Fibroblast of skin of left biceps (primary cell): ENCODE data around the gene TTC21A.

Experiments used
- DNase-seq, 2 experiments: peaks; one replicate each; pipeline ENCODE4 v3.0.0-alpha.2; 2013; ENCODE audit warnings: low read depth in 2 of 2

The TTC21A gene

DNA sequence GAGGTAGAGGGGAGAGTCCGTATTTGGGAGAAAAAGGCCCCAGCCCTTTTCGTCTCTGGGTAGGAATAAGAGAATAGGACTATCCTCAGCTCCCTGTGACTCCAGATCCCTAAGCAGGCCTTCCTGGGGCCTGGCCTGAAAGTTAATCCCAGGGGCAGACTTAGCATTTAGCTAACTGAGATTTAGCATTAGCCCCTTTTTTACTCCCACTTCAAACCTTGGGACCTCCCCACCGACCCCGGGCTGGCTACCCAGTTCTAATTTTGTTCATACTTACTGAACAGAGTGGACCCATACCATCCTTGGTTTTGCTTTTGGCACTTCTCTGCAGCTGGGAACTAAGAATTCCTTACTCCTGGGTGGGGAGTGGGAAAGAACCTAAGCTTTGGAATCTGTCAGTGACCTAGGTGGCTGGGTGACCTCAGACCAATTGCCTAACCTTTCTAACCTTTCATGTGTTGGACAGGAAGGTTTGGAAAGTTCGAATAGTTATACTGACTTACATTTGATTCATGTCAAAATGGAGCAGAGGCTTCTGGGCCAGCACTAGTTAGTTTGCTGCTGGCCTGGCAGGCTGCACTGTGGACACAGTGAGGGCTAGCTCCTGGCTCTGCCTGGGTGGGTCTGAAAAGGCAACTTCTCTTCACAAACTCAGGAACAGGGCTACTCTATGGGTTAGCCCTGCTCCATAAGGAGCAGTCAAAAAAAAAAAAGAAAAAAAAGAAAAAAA, 11.6 kb downstream of the TTC21A start:
- no peak for DNase-seq

DNA sequence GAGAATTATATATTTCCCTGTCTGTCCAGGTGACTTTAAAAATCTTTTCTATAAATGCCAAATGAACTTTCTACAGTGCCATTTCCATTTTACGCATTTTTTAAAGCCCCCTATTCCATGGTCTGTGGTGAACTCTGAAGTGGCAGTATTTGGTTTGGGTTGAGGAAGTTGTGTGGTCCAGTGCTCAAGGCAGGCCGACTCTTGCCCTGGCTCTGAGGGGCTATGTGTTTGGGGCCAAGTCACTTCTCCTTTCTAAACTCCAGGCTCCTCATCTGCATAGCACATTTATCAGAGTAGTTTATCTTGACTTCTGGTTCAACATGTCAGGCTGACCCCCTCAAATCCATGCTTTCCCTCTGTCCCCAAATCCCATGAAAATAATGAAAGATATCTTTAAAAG, 14.1 kb downstream of the TTC21A start:
- no peak for DNase-seq

DNA sequence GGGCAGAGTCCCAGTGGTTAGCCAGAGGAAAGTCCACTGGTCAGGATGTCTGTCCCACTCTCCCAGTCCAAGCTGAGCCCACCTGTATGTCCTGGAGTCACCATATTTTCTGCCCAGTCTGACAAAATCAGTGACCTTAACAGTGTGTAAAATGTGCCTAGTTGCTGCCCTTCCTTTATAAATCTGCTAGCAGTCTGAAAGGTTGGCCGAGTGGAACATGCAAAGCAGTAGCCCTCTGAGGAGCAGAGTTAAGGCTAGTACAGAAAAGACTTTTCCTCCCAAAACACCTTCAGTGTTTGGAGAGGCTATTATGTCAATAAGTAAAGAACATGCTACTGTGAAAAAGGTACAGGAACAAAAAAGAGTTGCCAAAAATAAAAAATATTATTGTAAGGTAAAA, 15.3 kb downstream of the TTC21A start:
- DNase-seq: no peak

DNA sequence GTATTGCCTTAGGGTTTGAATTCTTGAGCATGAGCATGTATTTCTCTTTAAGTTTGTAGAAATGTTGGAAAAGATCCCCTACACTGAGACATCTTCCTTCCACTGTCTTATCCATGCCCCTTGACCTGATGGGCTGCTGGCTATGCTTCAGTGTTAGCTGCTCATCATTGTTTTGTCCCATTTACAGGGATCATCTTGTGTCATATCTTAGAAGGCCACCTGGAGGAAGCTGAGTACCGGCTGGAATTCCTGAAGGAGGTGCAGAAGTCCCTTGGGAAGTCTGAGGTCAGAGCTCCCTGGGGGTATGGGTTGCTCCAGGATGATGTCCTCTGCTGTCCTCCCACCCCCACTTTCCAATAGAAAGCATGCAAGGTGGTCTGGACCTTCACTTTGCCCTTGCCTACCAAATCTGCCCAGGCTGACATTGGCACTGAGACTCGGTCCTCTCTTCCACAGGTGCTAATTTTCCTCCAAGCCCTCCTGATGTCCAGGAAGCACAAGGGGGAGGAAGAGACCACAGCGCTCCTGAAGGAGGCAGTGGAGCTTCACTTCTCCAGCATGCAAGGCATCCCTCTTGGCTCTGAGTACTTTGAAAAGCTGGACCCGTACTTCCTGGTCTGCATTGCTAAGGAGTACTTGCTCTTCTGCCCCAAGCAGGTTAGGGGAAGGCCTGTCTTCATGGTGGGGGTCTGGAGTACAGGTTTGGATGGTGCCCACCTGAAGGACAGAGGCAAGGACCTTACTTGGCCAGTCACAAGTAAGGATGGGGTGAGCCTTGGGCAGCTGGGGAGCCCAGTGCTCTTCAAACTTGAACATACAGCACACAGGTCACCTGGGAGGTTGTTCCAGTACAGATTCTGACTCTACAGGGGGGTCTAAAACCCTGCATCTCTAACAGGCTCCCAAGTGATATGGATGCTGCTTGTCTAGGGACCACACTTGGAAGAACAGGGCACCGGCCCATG, 17.7 kb downstream of the TTC21A start:
- DNase-seq: no peak

DNA sequence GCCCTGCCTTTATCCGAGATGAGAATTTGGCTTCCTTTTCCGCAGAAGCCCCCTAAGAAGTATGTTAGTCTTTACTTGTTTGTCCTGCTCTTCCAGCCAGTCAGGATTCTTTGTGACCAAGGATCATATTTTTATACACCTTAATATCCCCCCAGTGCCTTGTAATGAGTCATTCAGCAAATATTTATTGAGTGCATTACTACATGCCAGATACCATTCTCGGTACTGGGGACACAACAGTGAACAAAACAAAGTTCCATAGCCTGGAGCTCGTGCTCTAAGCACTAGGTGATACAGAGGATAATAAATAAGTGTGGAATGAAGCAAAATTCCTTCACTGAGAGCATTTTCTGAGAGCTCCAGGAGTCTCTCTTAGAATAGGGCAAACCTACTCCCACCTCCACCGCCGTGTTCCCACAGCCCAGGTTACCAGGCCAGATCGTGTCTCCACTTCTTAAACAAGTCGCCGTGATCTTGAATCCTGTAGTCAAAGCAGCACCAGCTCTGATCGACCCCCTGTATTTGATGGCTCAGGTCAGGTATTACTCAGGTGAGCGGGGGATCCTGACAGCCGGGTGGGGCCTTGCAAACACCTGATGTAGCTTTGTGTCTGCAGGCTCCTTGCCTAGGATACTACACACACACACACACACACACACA, 18.5 kb downstream of the TTC21A start:
- no peak for DNase-seq

DNA sequence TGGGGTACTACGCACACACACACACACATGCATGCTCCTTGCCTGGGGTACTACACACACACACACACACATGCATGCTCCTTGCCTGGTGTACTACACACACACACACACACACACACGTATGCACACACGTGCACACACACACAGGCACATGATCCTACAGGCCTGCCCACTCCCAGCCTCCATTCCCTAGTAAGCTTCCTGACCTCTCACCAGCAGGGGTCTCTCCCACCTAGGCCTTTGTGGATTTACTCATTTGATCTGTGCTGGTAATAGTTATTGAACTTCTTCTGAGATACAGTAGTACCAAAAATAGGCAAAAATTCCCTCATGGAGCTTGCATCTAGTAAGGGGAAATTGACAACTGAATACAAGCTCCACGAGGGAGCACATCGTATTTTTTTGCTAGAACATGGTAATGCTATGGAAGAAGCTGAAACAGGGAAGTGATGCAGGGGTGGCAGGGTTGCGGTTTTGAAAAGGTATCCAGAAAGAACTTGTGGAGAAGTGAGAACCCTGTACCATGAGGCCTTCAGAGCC, 19.1 kb downstream of the TTC21A start:
- no peak for DNase-seq

DNA sequence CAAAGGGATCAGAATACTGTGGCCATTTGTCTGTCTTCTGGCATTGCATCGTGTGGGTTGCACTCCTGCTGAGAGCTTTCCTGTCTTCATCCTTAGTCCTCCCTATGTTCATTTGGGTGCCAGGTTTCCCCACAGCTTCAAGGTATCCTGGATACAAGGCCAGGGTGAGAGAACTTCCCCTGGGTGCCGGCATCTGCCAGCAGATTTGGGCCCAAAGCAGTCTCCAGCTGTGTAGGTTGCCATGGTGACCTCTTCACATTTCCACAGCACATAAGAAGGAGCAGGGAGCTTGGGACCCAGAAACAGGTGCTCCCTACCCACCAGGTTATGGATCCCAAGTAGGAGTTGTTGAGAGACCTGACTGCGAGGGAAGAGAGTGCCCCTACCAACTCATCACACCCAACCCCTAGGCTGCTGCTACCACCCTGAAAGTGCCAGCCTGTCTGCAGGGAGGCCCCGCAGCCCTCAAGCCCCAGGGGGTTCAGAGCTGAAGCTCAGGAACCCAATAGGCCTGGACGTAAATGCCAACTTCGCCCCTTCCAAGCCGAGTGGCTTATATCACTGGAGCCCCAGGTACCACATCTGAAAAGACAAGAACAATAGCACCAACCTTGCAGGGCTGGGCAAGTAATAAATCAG, 19.9 kb downstream of the TTC21A start:
- DNase-seq: no peak

DNA sequence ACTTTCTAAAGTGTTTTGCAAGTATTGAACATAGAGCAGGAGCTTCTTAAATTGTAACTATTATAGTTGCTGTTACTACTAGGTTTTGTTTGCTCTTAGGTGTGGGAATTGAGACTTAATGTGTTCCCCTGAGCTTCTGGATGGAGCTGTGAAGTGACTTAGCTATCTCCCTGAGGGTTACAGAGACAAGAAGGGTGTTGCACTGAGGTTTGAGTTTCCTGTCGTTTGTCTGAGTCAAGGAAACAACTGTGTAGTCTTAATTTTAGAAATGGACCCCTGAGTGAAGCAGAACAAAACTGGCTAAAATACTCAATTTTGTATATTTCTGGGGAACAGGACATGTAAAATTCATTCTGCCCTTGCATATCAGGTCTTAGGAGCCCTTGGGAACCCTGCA, 20.4 kb downstream of the TTC21A start:
- no peak for DNase-seq

DNA sequence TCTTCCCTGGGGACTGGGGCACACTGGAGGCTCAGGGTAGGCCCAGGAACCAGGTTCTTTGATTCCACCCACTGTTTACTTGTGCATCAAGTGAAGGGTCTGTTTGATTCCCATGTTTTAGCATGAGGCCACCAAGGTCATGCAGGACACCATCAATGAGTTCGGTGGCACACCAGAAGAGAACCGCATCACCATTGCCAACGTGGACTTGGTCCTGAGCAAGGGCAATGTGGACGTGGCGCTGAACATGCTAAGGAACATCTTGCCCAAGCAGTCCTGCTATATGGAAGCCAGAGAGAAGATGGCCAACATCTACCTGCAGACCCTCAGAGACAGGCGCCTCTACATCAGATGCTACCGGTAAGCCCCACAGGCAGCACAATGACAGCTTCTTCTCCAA, 21.5 kb downstream of the TTC21A start:
- DNase-seq: no peak

DNA sequence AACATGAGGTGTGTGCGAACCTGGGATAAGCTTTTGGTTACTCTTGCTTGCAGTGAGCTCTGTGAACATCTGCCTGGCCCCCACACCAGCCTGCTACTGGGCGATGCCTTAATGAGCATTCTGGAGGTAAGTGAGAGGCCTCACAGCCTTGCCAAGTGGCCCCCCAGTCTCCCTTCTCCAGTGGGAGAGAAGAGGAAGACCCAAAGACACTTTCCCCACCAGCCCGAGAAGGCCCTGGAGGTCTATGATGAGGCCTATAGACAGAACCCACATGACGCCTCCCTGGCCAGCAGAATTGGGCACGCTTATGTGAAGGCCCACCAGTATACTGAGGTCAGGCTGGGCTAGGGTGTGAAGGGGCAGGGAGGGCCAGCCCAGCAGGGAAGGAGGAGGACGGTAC, 22.5 kb downstream of the TTC21A start:
- DNase-seq: no peak

DNA sequence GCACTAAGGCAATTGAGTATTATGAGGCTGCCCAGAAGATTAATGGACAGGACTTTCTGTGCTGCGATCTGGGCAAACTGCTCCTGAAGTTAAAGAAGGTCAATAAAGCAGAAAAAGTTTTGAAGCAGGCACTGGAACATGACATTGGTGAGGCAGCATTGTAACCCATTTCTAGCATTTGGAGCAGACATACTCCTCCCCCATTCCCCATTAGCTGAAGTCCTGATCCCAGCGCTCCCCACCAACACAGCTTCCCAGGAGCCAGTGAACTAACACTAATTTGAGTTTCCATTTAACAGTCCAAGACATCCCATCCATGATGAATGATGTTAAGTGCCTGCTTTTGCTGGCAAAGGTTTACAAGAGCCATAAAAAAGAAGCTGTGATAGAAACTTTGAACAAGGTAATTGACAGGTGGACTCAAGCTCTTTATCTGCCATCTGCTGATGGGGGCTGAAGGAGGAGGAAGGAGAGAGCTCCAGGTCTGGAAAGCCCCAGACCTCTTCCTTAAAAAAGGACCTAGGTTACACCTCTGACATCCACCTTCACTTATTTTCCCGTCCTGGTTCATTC, 23.3 kb downstream of the TTC21A start:
- DNase-seq: no peak

DNA sequence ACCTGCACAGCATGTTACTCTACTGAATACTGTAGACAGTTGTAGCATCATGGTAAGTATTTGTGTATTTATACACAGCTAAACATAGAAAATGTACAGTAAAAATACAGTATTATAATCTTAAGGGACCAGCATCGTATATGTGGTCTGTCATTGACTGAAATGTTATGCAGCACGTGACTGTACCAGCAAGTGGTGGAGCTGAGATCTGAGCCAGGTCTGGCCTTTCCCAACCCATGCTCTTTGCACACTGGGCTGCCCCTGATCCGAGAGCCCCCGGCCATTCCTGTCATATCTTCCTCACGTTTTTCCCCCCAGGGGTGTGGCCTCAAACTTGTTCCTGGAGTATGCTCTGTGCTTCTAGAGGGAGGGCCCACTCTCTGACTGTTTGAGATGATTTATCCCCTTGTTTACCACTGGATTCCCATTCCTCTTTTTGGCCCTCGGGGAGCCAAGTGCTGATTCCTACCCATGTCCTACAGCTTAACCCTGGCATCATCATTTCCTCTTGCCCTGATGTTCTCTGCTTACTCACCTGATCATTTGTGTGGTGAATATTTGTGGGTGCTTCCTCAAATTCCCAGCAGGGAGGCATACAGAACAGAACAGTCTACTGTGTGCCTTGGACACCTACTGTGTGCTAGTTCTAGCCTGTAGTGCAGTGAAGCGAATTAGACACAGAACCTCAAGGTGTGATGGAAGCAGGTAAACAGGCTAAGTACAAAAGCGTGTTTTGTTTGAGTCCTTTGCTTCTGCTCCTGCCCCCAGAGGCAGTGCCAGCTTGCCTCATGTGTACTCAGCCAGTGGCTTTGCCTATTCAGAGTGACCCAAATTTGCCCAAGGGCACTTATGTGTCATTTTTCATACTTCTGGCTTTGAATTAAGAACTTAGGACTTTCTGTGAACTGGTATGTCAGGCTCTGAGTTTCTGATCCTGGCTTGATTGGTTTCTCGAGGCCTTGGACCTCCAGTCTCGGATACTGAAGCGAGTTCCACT, 24.9 kb downstream of the TTC21A start:
- no peak for DNase-seq

DNA sequence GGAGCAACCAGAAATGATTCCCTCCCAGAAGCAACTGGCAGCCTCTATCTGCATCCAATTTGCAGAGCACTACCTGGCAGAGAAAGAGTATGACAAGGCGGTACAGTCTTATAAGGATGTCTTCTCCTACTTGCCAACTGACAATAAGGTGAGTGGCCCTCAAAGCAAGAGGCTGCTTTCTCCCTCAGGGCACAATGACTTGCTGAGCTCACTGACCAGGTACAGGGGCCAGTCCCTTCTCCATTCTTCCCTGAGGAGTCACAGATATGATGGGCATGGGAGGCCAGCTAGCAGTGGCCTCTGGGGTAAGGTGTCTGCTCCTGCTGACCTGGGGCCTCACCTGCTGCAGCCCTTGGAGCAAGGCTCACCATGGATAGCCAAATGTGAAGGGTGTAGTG, 25.6 kb downstream of the TTC21A start:
- DNase-seq: no peak

DNA sequence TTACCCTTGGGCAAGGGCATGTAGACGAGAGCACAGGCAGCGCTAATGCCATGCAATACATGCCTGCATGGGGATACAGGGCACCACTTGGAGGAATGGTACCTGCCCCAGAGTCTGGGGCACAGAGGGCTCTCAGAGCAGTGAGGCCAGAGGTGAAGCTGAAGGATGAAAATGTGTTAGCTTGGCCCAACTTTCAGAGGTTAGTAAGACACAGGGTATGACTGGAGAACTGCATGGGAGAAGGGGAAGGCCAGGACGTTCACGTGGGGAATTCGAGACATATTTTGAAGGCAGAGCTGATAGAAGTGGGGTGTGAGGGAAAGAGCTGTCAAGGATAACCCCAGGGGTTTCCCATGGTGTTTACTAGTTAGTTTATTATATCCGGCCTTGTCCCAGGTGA, 26.3 kb downstream of the TTC21A start:
- DNase-seq: no peak

DNA sequence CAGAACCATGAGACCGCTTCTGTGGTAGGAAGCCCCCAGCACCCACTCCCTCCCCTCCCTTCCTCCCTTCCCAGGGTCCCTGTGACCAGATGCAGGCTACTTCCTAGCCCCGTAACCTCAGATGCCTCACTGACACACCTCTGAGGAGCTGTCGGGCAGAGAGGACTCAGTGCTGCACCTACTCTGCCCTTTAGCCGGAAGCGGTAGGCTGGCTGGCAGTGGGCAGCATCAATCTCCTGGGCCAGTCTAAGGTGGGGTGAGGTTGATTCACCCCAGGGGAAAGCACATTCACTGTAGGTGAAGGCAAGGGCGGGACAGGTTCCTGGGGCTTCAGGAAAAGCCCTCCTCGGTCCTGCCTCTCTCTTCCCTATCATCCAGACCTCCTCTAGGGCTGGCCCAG, 26.8 kb downstream of the TTC21A start:
- DNase-seq: no peak

DNA sequence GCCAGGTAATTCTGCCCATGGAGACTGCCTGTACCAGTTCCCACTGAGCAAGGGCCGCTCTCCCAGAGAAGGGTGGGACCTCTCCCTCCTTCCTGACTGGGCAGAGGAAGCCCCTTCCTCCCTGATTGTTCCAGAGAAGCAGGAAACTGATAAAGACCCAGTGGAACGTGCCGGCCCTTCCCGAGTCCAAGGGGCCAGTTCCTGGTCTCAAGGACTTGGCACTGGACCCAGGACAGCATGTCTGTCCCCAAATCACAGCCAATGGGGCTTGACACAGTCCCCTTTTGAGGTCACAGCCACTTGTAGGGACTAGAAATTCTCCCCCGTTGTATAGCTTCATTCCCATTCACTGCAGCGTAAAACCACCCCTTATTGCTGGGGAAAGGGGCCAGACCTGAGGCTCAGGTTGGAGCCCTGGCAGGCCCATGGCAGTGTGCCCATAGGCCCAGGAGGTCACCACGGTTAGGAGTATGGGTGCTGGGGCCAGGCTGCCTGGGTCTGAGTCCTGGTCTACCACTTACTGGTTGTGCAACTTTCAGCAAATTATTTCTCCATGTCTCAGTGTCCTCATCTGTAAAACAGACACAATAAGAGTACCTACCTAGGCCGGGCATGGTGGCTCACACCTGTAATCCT, 27.8 kb downstream of the TTC21A start:
- DNase-seq: no peak

DNA sequence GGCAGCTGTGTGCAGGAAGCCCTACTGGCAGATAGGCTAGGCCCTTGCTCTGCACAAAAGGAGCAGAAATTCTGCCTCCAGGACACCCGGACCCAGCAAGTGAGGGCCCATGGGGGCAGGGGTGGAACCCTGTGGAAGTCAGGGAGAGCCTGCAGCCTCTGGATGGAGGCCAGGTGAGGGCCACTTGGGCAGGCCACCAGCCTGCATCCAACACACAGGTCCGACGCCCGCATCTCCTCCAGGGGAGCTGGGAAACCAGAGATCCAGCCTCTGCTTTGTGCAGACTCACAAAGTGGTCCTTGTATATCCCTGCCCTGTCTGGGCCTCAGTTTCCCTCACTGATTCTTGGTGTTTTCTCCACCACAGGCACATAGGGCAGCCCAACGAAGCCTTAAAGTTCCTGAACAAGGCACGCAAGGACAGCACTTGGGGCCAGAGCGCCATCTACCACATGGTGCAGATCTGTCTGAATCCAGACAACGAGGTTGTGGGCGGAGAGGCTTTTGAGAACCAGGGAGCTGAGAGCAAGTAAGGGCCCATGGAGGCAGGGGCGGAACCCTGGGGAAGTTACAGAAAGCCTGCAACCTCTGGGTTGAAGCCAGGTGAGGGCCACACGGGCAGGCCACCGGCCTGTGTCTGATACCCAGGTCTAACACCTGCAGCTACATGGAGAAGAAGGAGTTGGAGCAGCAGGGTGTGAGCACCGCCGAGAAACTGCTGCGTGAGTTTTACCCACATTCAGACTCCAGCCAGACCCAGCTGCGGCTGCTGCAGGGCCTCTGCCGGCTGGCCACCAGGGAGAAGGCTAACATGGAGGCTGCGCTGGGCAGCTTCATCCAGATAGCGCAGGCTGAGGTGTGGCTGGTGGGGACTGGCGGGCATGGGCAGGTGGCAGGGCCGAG, 29.3 kb downstream of the TTC21A start:
- no peak for DNase-seq

DNA sequence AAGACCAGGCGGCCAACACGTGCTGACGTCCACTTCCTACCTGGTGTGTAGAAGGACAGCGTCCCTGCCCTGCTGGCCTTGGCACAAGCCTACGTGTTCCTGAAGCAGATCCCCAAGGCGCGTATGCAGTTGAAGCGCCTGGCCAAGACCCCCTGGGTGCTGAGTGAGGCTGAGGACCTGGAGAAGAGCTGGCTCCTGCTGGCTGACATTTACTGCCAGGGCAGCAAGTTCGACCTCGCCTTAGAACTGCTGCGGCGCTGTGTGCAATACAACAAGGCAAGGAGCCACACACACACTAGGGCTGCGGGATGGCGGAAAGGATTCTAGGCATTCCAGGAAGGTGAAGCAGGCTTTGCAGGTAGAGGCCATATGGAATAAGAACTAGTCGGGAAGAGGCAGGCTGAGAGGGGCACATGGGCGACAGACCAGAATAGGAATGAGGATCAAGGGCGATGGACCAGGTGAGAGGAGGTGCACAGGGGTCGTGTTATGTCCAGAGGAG, 30.0 kb downstream of the TTC21A start:
- DNase-seq: no peak
